Astrocyte (in vitro differentiated cells and primary cell): ENCODE measurements around the gene LYSMD4. TPM values are rescaled to one million over a fixed set of nuclear protein-coding genes. Genes with fewer than 3 reads are reported as not detected.
"Not testable (repeated sequence)": the region's sequence is repeated elsewhere in the genome, so short reads cannot be mapped to it uniquely, and the experiment has no call there.

Experiments used
- DNase-seq: peaks from one replicate; pipeline ENCODE4 v3.0.0-alpha.2; 2010; ENCODE audit warnings: low read depth
- FAIRE-seq: peaks from 2 replicates; lab custom pipeline; 2011; peaks lifted over from hg19 to GRCh38; lab: Jason Lieb, UNC
- H2AFZ ChIP-seq: 2 replicates; pipeline ENCODE4 v1.6.0; 2012; ENCODE audit warnings: low read depth, low read length, inconsistent platforms
- H3K27ac ChIP-seq: 2 replicates; pipeline ENCODE4 v1.5.1; 2011; ENCODE audit warnings: low read depth, low read length, inconsistent platforms
- H3K27me3 ChIP-seq: 2 replicates; pipeline ENCODE4 v1.6.0; 2011; ENCODE audit warnings: low read length, inconsistent platforms; ENCODE audit not compliant: insufficient read depth
- H3K36me3 ChIP-seq: 2 replicates; pipeline ENCODE4 v1.5.1; 2011; ENCODE audit warnings: low read length, inconsistent platforms; ENCODE audit not compliant: insufficient read depth
- H3K4me1 ChIP-seq: 2 replicates; pipeline ENCODE4 v1.5.1; 2011; ENCODE audit warnings: low read length, inconsistent platforms; ENCODE audit not compliant: insufficient read depth
- H3K4me2 ChIP-seq: 2 replicates; pipeline ENCODE4 v1.6.0; 2012; ENCODE audit warnings: low read length, inconsistent platforms
- H3K4me3 ChIP-seq: 2 replicates; pipeline ENCODE4 v1.5.1; 2011; ENCODE audit warnings: low read depth, mild to moderate bottlenecking, low read length, inconsistent platforms; ENCODE audit not compliant: insufficient read depth
- H3K79me2 ChIP-seq: 2 replicates; pipeline ENCODE4 v1.6.0; 2012; ENCODE audit warnings: mild to moderate bottlenecking, low read length, inconsistent platforms; ENCODE audit not compliant: insufficient read depth
- H3K9ac ChIP-seq: 2 replicates; pipeline ENCODE4 v1.6.0; 2012; ENCODE audit warnings: mild to moderate bottlenecking, low read length, inconsistent platforms
- H3K9me3 ChIP-seq: 2 replicates; pipeline ENCODE4 v1.5.1; 2012; ENCODE audit warnings: low read depth, mild to moderate bottlenecking, low read length, inconsistent platforms; ENCODE audit not compliant: insufficient read depth
- H4K20me1 ChIP-seq: 2 replicates; pipeline ENCODE4 v1.6.0; 2012; ENCODE audit warnings: low read length, inconsistent platforms; ENCODE audit not compliant: insufficient read depth
- H3K27ac Mint-ChIP-seq: one replicate; pipeline ENCODE4 v1.8.0; 2021; ENCODE audit warnings: mild to moderate bottlenecking, mixed read lengths; ENCODE audit not compliant: unreplicated experiment
- H3K27me3 Mint-ChIP-seq: one replicate; pipeline ENCODE4 v1.8.0; 2021; ENCODE audit warnings: low read depth, mixed read lengths; ENCODE audit not compliant: unreplicated experiment
- H3K36me3 Mint-ChIP-seq: one replicate; pipeline ENCODE4 v1.8.0; 2021; ENCODE audit warnings: low read depth, mixed read lengths; ENCODE audit not compliant: unreplicated experiment
- H3K4me1 Mint-ChIP-seq: one replicate; pipeline ENCODE4 v1.8.0; 2021; ENCODE audit warnings: low read depth, mixed read lengths; ENCODE audit not compliant: unreplicated experiment
- H3K4me3 Mint-ChIP-seq: one replicate; pipeline ENCODE4 v1.8.0; 2021; ENCODE audit warnings: mild to moderate bottlenecking, moderate library complexity, mixed read lengths; ENCODE audit not compliant: unreplicated experiment
- H3K9me3 Mint-ChIP-seq: one replicate; pipeline ENCODE4 v1.8.0; 2021; ENCODE audit warnings: mild to moderate bottlenecking, mixed read lengths; ENCODE audit not compliant: unreplicated experiment
- EZH2 ChIP-seq: IDR thresholded peaks from 2 replicates; pipeline ENCODE4 v1.6.1; 2012; ENCODE audit warnings: mild to moderate bottlenecking, low read length, inconsistent platforms; ENCODE audit not compliant: insufficient read depth
- total RNA-seq: library from RNA; stranded (reverse); gene quantifications from 2 replicates; pipeline ENCODE4 v1.2.1, GENCODE V29; 2021
- TF ChIP-seq, protein P1 (sequence below): IDR thresholded peaks from 2 replicates; pipeline ENCODE4 v1.5.1; 2011; ENCODE audit warnings: low read depth, mild to moderate bottlenecking, inconsistent platforms, low read length, moderate library complexity; ENCODE audit not compliant: insufficient read depth

Gene LYSMD4
- total RNA-seq, 1 donor from 2014 or later: 5.0 TPM

DNA sequence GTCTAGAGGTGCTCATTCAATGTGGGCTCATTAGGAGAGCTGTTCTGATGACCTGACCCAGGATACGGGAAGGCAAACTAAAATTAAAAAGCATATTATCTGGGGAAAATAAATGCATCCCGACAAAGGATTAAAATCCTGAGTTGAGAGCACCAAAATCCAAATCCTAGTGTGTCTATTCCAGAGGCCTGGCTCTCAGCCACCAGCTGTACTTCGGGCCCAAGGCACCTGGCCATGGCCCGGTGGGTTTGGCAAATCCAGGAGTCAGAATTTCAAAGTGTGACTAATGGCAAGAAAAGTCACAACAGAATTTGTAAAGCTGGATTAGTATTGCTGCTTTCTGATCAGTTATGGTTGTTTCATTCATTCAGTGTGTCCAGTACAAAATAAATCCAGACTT lies 2.6 kb upstream of the LYSMD4 start:
- Histone ChIP-seq H3K4me1 (peaks cover 5% of the 10 kb centered on the region), H3K4me2 (no peak overlapping the region), H3K9ac (no peak overlapping the region), H2AFZ (no peak overlapping the region), H3K36me3 (no peaks in the 10 kb centered on the region), H4K20me1 (peaks cover 7% of the 10 kb centered on the region), H3K27ac (no peak overlapping the region), H3K79me2 (no peaks in the 10 kb centered on the region), H3K9me3 (no peaks in the 10 kb centered on the region), H3K4me3 (no peak overlapping the region), H3K27me3 (no peaks in the 10 kb centered on the region)
- Mint-ChIP-seq H3K36me3 (peaks cover 2% of the 10 kb centered on the region), H3K4me1 (no peaks in the 10 kb centered on the region), H3K27me3 (no peaks in the 10 kb centered on the region), H3K4me3 (no peak overlapping the region), H3K9me3 (no peaks in the 10 kb centered on the region), H3K27ac (no peak overlapping the region)
- TF ChIP-seq, protein P1, sequence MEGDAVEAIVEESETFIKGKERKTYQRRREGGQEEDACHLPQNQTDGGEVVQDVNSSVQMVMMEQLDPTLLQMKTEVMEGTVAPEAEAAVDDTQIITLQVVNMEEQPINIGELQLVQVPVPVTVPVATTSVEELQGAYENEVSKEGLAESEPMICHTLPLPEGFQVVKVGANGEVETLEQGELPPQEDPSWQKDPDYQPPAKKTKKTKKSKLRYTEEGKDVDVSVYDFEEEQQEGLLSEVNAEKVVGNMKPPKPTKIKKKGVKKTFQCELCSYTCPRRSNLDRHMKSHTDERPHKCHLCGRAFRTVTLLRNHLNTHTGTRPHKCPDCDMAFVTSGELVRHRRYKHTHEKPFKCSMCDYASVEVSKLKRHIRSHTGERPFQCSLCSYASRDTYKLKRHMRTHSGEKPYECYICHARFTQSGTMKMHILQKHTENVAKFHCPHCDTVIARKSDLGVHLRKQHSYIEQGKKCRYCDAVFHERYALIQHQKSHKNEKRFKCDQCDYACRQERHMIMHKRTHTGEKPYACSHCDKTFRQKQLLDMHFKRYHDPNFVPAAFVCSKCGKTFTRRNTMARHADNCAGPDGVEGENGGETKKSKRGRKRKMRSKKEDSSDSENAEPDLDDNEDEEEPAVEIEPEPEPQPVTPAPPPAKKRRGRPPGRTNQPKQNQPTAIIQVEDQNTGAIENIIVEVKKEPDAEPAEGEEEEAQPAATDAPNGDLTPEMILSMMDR: no peak
- no peak for TF ChIP-seq EZH2
- DNase-seq (no peak), FAIRE-seq (no peak)

DNA sequence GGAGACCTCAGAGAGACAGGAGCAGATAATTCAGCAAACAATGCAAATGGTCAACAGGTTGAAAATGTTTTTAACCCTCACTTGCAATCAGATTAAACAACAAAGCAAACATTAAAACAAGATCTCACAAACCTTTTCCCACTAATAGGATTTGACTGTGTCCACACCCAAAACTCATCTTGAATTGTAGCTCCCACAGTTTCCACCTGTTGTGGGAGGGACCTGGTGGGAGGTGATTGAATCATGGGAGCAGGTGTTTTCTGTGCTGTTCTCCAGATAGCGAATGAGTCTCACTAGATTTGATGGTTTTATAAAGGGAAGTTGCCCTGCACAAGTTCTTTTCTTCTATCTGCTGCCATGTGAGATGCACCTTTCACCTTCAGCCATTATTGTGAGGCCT lies 1.3 kb upstream of the LYSMD4 start:
- DNase-seq (no peak), FAIRE-seq (no peak)
- no peaks in the 10 kb centered on the region for H3K4me1 Mint-ChIP-seq
- Histone ChIP-seq H3K36me3 (no peaks in the 10 kb centered on the region), H3K27ac (no peak overlapping the region), H2AFZ (no peak overlapping the region), H4K20me1 (peaks cover 7% of the 10 kb centered on the region), H3K4me1 (peaks cover 5% of the 10 kb centered on the region), H3K4me2 (no peak overlapping the region), H3K79me2 (no peaks in the 10 kb centered on the region), H3K27me3 (no peaks in the 10 kb centered on the region), H3K4me3 (no peak overlapping the region), H3K9ac (no peak overlapping the region), H3K9me3 (no peaks in the 10 kb centered on the region)
- H3K9me3 Mint-ChIP-seq: no peaks in the 10 kb centered on the region
- TF ChIP-seq EZH2: no peak
- TF ChIP-seq, protein P1: no peak
- H3K4me3 Mint-ChIP-seq: peak overlapping the region; percentile 52
- no peak overlapping the region for H3K27ac Mint-ChIP-seq
- peaks cover 2% of the 10 kb centered on the region for H3K36me3 Mint-ChIP-seq
- no peaks in the 10 kb centered on the region for H3K27me3 Mint-ChIP-seq

GRCh38 chr15:99734040-99734291 lies 729 bp upstream of the LYSMD4 start:
- H3K9ac ChIP-seq, H3K36me3 ChIP-seq, H3K27ac ChIP-seq, H2AFZ ChIP-seq, H3K9me3 ChIP-seq, H4K20me1 ChIP-seq, H3K36me3 Mint-ChIP-seq, H3K4me3 ChIP-seq, H3K79me2 ChIP-seq, DNase-seq, H3K27ac Mint-ChIP-seq, H3K4me1 ChIP-seq, H3K27me3 ChIP-seq, H3K27me3 Mint-ChIP-seq, FAIRE-seq, H3K4me1 Mint-ChIP-seq, H3K9me3 Mint-ChIP-seq: not testable (repeated sequence)
- H3K4me2 ChIP-seq: peak overlapping the region; percentile 85
- peak overlapping the region; percentile 77 for H3K4me3 Mint-ChIP-seq
